HG03521 (cell line): Measurements from ENCODE around the gene BROX.

Experiments used
- ATAC-seq: cut with Tn5 transposase; IDR thresholded peaks from one replicate; pipeline ENCODE4 v1.9.1; 2021; ENCODE audit warnings: mild to moderate bottlenecking, moderate library complexity; ENCODE audit not compliant: unreplicated experiment

The BROX gene

GRCh38 chr1:222769971-222770620 is 57.7 kb downstream of the BROX start:
- ATAC-seq = no peak

- peak; percentile 72 for ATAC-seq
Observed at GRCh38 chr1:222772996-222773379, 60.6 kb downstream of the BROX start.

GRCh38 chr1:222777463-222777862 is 65.1 kb downstream of the BROX start:
- no peak for ATAC-seq

- no peak for ATAC-seq
Observed at GRCh38 chr1:222777977-222778376, 65.6 kb downstream of the BROX start.

- ATAC-seq = no peak
Observed at GRCh38 chr1:222781251-222781650, 68.9 kb downstream of the BROX start.

- ATAC-seq = no peak
Observed at GRCh38 chr1:222783051-222783450, 70.7 kb downstream of the BROX start.

GRCh38 chr1:222784371-222784770 is 72.0 kb downstream of the BROX start:
- no peak for ATAC-seq
